ENCODE data around the gene SLC35D2.
"Not testable (repeated sequence)": the region's sequence is repeated elsewhere in the genome, so short reads cannot be mapped to it uniquely, and the experiment has no call there.

SLC35D2 gene

GRCh38 chr9:96317335-96317980 lies 66.1 kb downstream of the SLC35D2 start:
- Histone ChIP-seq H3K27me3 (ENCODE audit: control insufficient read depth in 2 of 2, insufficient read depth in 2 of 2, low read length in 2 of 2) (no peaks in the 10 kb centered on the region), H3K4me1 (ENCODE audit: control insufficient read depth in 2 of 2, insufficient read depth in 2 of 2, low read length in 2 of 2) (no peaks in the 10 kb centered on the region), H3K9ac (ENCODE audit: low read depth in 1 of 2, low read length in 2 of 2) (no peak overlapping the region), H3K36me3 (ENCODE audit: control insufficient read depth in 2 of 2, insufficient read depth in 2 of 2, low read length in 2 of 2) (peaks cover 15 to 26% of the 10 kb centered on the region in 2 donors), H3K4me3 (ENCODE audit: low read length in 2 of 2) (no peak overlapping the region), H3K27ac (ENCODE audit: low read depth in 2 of 2, low read length in 2 of 2) (no peak overlapping the region), H3K9me3 (ENCODE audit: control insufficient read depth in 2 of 2, low read length in 2 of 2) (peaks cover 0 to 8% of the 10 kb centered on the region in 2 donors)

- H3K9me3 ChIP-seq (ENCODE audit: control insufficient read depth in 2 of 2, low read length in 2 of 2), result peaks cover 0 to 8% of the 10 kb centered on the region in 2 donors
- no peak overlapping the region for H3K4me3 ChIP-seq (ENCODE audit: low read length in 2 of 2)
- H3K9ac ChIP-seq (ENCODE audit: low read depth in 1 of 2, low read length in 2 of 2), result no peak overlapping the region
- H3K27ac ChIP-seq (ENCODE audit: low read depth in 2 of 2, low read length in 2 of 2), result no peak overlapping the region
- H3K36me3 ChIP-seq (ENCODE audit: control insufficient read depth in 2 of 2, insufficient read depth in 2 of 2, low read length in 2 of 2), result peaks cover 0 to 5% of the 10 kb centered on the region in 2 donors
- no peaks in the 10 kb centered on the region for H3K27me3 ChIP-seq (ENCODE audit: control insufficient read depth in 2 of 2, insufficient read depth in 2 of 2, low read length in 2 of 2)
- H3K4me1 ChIP-seq (ENCODE audit: control insufficient read depth in 2 of 2, insufficient read depth in 2 of 2, low read length in 2 of 2), result no peaks in the 10 kb centered on the region
Observed at GRCh38 chr9:96309850-96310249, 73.7 kb downstream of the SLC35D2 start.

- H3K36me3 ChIP-seq (ENCODE audit: control insufficient read depth in 2 of 2, insufficient read depth in 2 of 2, low read length in 2 of 2); H3K27me3 ChIP-seq (ENCODE audit: control insufficient read depth in 2 of 2, insufficient read depth in 2 of 2, low read length in 2 of 2); H3K9ac ChIP-seq (ENCODE audit: low read depth in 1 of 2, low read length in 2 of 2); H3K9me3 ChIP-seq (ENCODE audit: control insufficient read depth in 2 of 2, low read length in 2 of 2); H3K27ac ChIP-seq (ENCODE audit: low read depth in 2 of 2, low read length in 2 of 2); H3K4me3 ChIP-seq (ENCODE audit: low read length in 2 of 2); H3K4me1 ChIP-seq (ENCODE audit: control insufficient read depth in 2 of 2, insufficient read depth in 2 of 2, low read length in 2 of 2): not testable (repeated sequence)
Observed at GRCh38 chr9:96306958-96307357, 76.6 kb downstream of the SLC35D2 start.

GRCh38 chr9:96305171-96305570 lies 78.3 kb downstream of the SLC35D2 start:
- H3K9ac ChIP-seq (ENCODE audit: low read depth in 1 of 2, low read length in 2 of 2), result no peak overlapping the region
- no peak overlapping the region for H3K4me3 ChIP-seq (ENCODE audit: low read length in 2 of 2)
- H3K36me3 ChIP-seq (ENCODE audit: control insufficient read depth in 2 of 2, insufficient read depth in 2 of 2, low read length in 2 of 2), result no peaks in the 10 kb centered on the region
- no peaks in the 10 kb centered on the region for H3K27me3 ChIP-seq (ENCODE audit: control insufficient read depth in 2 of 2, insufficient read depth in 2 of 2, low read length in 2 of 2)
- H3K4me1 ChIP-seq (ENCODE audit: control insufficient read depth in 2 of 2, insufficient read depth in 2 of 2, low read length in 2 of 2), result no peaks in the 10 kb centered on the region
- H3K27ac ChIP-seq (ENCODE audit: low read depth in 2 of 2, low read length in 2 of 2), result no peak overlapping the region
- no peaks in the 10 kb centered on the region for H3K9me3 ChIP-seq (ENCODE audit: control insufficient read depth in 2 of 2, low read length in 2 of 2)

GRCh38 chr9:96304230-96304629 lies 79.3 kb downstream of the SLC35D2 start:
- Histone ChIP-seq H3K27ac (ENCODE audit: low read depth in 2 of 2, low read length in 2 of 2) (no peak overlapping the region), H3K4me1 (ENCODE audit: control insufficient read depth in 2 of 2, insufficient read depth in 2 of 2, low read length in 2 of 2) (no peaks in the 10 kb centered on the region), H3K27me3 (ENCODE audit: control insufficient read depth in 2 of 2, insufficient read depth in 2 of 2, low read length in 2 of 2) (no peaks in the 10 kb centered on the region), H3K4me3 (ENCODE audit: low read length in 2 of 2) (no peak overlapping the region), H3K9me3 (ENCODE audit: control insufficient read depth in 2 of 2, low read length in 2 of 2) (no peaks in the 10 kb centered on the region), H3K9ac (ENCODE audit: low read depth in 1 of 2, low read length in 2 of 2) (no peak overlapping the region), H3K36me3 (ENCODE audit: control insufficient read depth in 2 of 2, insufficient read depth in 2 of 2, low read length in 2 of 2) (no peaks in the 10 kb centered on the region)

GRCh38 chr9:96302021-96302420 lies 81.5 kb downstream of the SLC35D2 start, which contains the start of gene HSD17B3:
TSS of gene HSD17B3 (minus strand) at chr9:96302176. CDS start at chr9:96302104, 72 bp downstream.
- Histone ChIP-seq H3K4me3 (ENCODE audit: low read length in 2 of 2) (no peak within 1 kb of the TSS), H3K9me3 (ENCODE audit: control insufficient read depth in 2 of 2, low read length in 2 of 2) (no peaks in the 10 kb centered on the region), H3K27me3 (ENCODE audit: control insufficient read depth in 2 of 2, insufficient read depth in 2 of 2, low read length in 2 of 2) (no peaks in the 10 kb centered on the region), H3K4me1 (ENCODE audit: control insufficient read depth in 2 of 2, insufficient read depth in 2 of 2, low read length in 2 of 2) (no peaks in the 10 kb centered on the region), H3K9ac (ENCODE audit: low read depth in 1 of 2, low read length in 2 of 2) (no peak within 1 kb of the TSS), H3K27ac (ENCODE audit: low read depth in 2 of 2, low read length in 2 of 2) (no peak within 1 kb of the TSS), H3K36me3 (ENCODE audit: control insufficient read depth in 2 of 2, insufficient read depth in 2 of 2, low read length in 2 of 2) (no peaks in the 10 kb centered on the region)

GRCh38 chr9:96299823-96300222 lies 83.7 kb downstream of the SLC35D2 start:
- Histone ChIP-seq H3K4me1 (ENCODE audit: control insufficient read depth in 2 of 2, insufficient read depth in 2 of 2, low read length in 2 of 2) (no peaks in the 10 kb centered on the region), H3K9ac (ENCODE audit: low read depth in 1 of 2, low read length in 2 of 2) (no peak overlapping the region), H3K4me3 (ENCODE audit: low read length in 2 of 2) (no peak overlapping the region), H3K27ac (ENCODE audit: low read depth in 2 of 2, low read length in 2 of 2) (no peak overlapping the region), H3K27me3 (ENCODE audit: control insufficient read depth in 2 of 2, insufficient read depth in 2 of 2, low read length in 2 of 2) (no peaks in the 10 kb centered on the region), H3K36me3 (ENCODE audit: control insufficient read depth in 2 of 2, insufficient read depth in 2 of 2, low read length in 2 of 2) (no peaks in the 10 kb centered on the region), H3K9me3 (ENCODE audit: control insufficient read depth in 2 of 2, low read length in 2 of 2) (no peaks in the 10 kb centered on the region)

GRCh38 chr9:96294159-96294545 lies 89.4 kb downstream of the SLC35D2 start:
- no peaks in the 10 kb centered on the region for H3K4me1 ChIP-seq (ENCODE audit: control insufficient read depth in 2 of 2, insufficient read depth in 2 of 2, low read length in 2 of 2)
- no peaks in the 10 kb centered on the region for H3K9me3 ChIP-seq (ENCODE audit: control insufficient read depth in 2 of 2, low read length in 2 of 2)
- no peaks in the 10 kb centered on the region for H3K36me3 ChIP-seq (ENCODE audit: control insufficient read depth in 2 of 2, insufficient read depth in 2 of 2, low read length in 2 of 2)
- no peak overlapping the region for H3K9ac ChIP-seq (ENCODE audit: low read depth in 1 of 2, low read length in 2 of 2)
- H3K27me3 ChIP-seq (ENCODE audit: control insufficient read depth in 2 of 2, insufficient read depth in 2 of 2, low read length in 2 of 2), result no peaks in the 10 kb centered on the region
- H3K27ac ChIP-seq (ENCODE audit: low read depth in 2 of 2, low read length in 2 of 2), result no peak overlapping the region
- no peak overlapping the region for H3K4me3 ChIP-seq (ENCODE audit: low read length in 2 of 2)

- Histone ChIP-seq H3K4me3 (ENCODE audit: low read length in 2 of 2) (no peak overlapping the region), H3K9ac (ENCODE audit: low read depth in 1 of 2, low read length in 2 of 2) (no peak overlapping the region), H3K9me3 (ENCODE audit: control insufficient read depth in 2 of 2, low read length in 2 of 2) (no peaks in the 10 kb centered on the region), H3K27me3 (ENCODE audit: control insufficient read depth in 2 of 2, insufficient read depth in 2 of 2, low read length in 2 of 2) (no peaks in the 10 kb centered on the region), H3K27ac (ENCODE audit: low read depth in 2 of 2, low read length in 2 of 2) (no peak overlapping the region), H3K4me1 (ENCODE audit: control insufficient read depth in 2 of 2, insufficient read depth in 2 of 2, low read length in 2 of 2) (no peaks in the 10 kb centered on the region), H3K36me3 (ENCODE audit: control insufficient read depth in 2 of 2, insufficient read depth in 2 of 2, low read length in 2 of 2) (no peaks in the 10 kb centered on the region)
Observed at GRCh38 chr9:96293498-96294158, 89.9 kb downstream of the SLC35D2 start.

- Histone ChIP-seq H3K27ac (ENCODE audit: low read depth in 2 of 2, low read length in 2 of 2) (no peak overlapping the region), H3K4me1 (ENCODE audit: control insufficient read depth in 2 of 2, insufficient read depth in 2 of 2, low read length in 2 of 2) (no peaks in the 10 kb centered on the region), H3K27me3 (ENCODE audit: control insufficient read depth in 2 of 2, insufficient read depth in 2 of 2, low read length in 2 of 2) (no peaks in the 10 kb centered on the region), H3K36me3 (ENCODE audit: control insufficient read depth in 2 of 2, insufficient read depth in 2 of 2, low read length in 2 of 2) (no peaks in the 10 kb centered on the region), H3K9ac (ENCODE audit: low read depth in 1 of 2, low read length in 2 of 2) (no peak overlapping the region), H3K4me3 (ENCODE audit: low read length in 2 of 2) (no peak overlapping the region), H3K9me3 (ENCODE audit: control insufficient read depth in 2 of 2, low read length in 2 of 2) (no peaks in the 10 kb centered on the region)
Observed at GRCh38 chr9:96289392-96289791, 94.1 kb downstream of the SLC35D2 start.

Measured in mucosa of rectum (tissue), 2 donors.